PC-9 (cell line): ENCODE measurements around the gene RMND5A.

Source experiments
- EZH2 ChIP-seq: fragments of 200-600 bp; sonication (generic); IDR thresholded peaks from 2 replicates; pipeline ENCODE4 v1.8.0; 2017; ENCODE audit warnings: antibody characterized with exemption, low read depth
- TF ChIP-seq, protein P1 (sequence below): fragments of 200-600 bp; sonication (generic); conservative IDR thresholded peaks from 2 replicates; pipeline ENCODE4 v1.6.1; 2017; ENCODE audit warnings: mixed run types, antibody characterized with exemption, mild to moderate bottlenecking, moderate library complexity

DNA sequence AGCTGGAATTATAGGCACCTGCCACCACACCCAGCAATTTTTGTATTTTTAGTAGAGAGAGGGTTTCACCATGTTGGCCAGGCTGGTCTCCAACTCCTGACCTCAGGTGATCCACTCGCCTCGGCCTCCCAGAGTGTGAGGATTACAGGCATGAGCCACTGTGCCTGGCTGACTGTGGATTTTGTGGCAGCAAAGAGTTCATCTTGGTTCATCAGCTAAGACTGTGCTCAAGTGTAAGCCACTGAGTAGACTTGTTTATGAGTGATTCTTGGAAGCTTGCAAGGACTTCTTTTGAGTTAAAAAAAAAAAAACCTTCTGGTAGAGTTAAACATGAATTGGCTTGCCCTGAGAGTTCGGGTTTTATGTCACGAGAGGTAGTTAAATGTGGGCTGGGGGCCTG is 106.9 kb downstream of the RMND5A start:
- TF ChIP-seq, protein P1, sequence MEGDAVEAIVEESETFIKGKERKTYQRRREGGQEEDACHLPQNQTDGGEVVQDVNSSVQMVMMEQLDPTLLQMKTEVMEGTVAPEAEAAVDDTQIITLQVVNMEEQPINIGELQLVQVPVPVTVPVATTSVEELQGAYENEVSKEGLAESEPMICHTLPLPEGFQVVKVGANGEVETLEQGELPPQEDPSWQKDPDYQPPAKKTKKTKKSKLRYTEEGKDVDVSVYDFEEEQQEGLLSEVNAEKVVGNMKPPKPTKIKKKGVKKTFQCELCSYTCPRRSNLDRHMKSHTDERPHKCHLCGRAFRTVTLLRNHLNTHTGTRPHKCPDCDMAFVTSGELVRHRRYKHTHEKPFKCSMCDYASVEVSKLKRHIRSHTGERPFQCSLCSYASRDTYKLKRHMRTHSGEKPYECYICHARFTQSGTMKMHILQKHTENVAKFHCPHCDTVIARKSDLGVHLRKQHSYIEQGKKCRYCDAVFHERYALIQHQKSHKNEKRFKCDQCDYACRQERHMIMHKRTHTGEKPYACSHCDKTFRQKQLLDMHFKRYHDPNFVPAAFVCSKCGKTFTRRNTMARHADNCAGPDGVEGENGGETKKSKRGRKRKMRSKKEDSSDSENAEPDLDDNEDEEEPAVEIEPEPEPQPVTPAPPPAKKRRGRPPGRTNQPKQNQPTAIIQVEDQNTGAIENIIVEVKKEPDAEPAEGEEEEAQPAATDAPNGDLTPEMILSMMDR = no peak
- no peak for TF ChIP-seq EZH2
